Caki2 (cell line): ENCODE measurements around the gene FUCA1. TPM values are rescaled to one million over a fixed set of nuclear protein-coding genes. Genes with fewer than 3 reads are reported as not detected.
"Not testable (repeated sequence)": the region's sequence is repeated elsewhere in the genome, so short reads cannot be mapped to it uniquely, and the experiment has no call there.

Experiments used
- DNase-seq: peaks from one replicate; pipeline ENCODE4 v3.0.0-alpha.2; 2015; ENCODE audit warnings: low read depth
- in situ Hi-C: cut with HindIII; loops from 2 replicates; pipeline ENCODE4 v1.10.0; 2016; ENCODE audit warnings: low sequenced_read_pairs, low pct_unique_long_range_greater_than_20kb, mixed read lengths
- total RNA-seq: library from RNA; depleted of rRNA; stranded (reverse); fragments of >200 nt; shearing (Covaris generic); gene quantifications from 2 replicates; pipeline ENCODE4 v1.2.3, GENCODE V29; 2014; ENCODE audit warnings: low replicate concordance

The FUCA1 gene
- total RNA-seq, 1 experiment from 2014 or later: 44.8 TPM

- in situ Hi-C loops: no loop called here
- DNase-seq: no peak
These were observed 54.1 kb downstream of the FUCA1 start for GRCh38 chr1:23814016-23814415.

- in situ Hi-C loops: no loop called here
These were observed 57.1 kb downstream of the FUCA1 start for GRCh38 chr1:23810818-23811540.

GRCh38 chr1:23809751-23810171, 58.3 kb downstream of the FUCA1 start:
- in situ Hi-C loops: no loop called here
- peak; percentile 48 for DNase-seq

More at GRCh38 chr1:23810818-23811540, 57.1 kb downstream of the FUCA1 start:
- DNase-seq: no peak

- no peak for DNase-seq
- in situ Hi-C loops: no loop called here
These were observed 60.6 kb downstream of the FUCA1 start for GRCh38 chr1:23807453-23807852.

GRCh38 chr1:23806280-23806679, 61.8 kb downstream of the FUCA1 start:
- in situ Hi-C loops: no loop called here
- DNase-seq: no peak

- in situ Hi-C loops: no loop called here
- no peak for DNase-seq
These were observed 63.1 kb downstream of the FUCA1 start for GRCh38 chr1:23805025-23805424.

GRCh38 chr1:23804183-23804835, 63.8 kb downstream of the FUCA1 start:
- in situ Hi-C loops: no loop called here
- DNase-seq: no peak

GRCh38 chr1:23803674-23804073, 64.4 kb downstream of the FUCA1 start:
- no peak for DNase-seq
- in situ Hi-C loops: no loop called here

- in situ Hi-C loops: not testable (repeated sequence)
These were observed 65.2 kb downstream of the FUCA1 start for GRCh38 chr1:23802809-23803342.

GRCh38 chr1:23801876-23802275, 66.2 kb downstream of the FUCA1 start:
- in situ Hi-C loops: no loop called here
- DNase-seq: no peak

More at GRCh38 chr1:23802809-23803342, 65.2 kb downstream of the FUCA1 start:
- DNase-seq: not testable (repeated sequence)

- in situ Hi-C loops: no loop called here
- DNase-seq: no peak
These were observed 66.7 kb downstream of the FUCA1 start for GRCh38 chr1:23801338-23801748.

GRCh38 chr1:23800400-23801337, 67.4 kb downstream of the FUCA1 start, which contains the start of gene GALE:
Gene GALE (minus strand): TSS chr1:23800754. CDS start chr1:23799007, 1,747 bp downstream.
- in situ Hi-C loops: no loop called here
- peak; percentile 86 for DNase-seq

- peak; percentile 93 for DNase-seq
These were observed 68.3 kb downstream of the FUCA1 start for GRCh38 chr1:23799570-23800399.

GRCh38 chr1:23799255-23799569, 68.9 kb downstream of the FUCA1 start:
- in situ Hi-C loops: no loop called here
- no peak for DNase-seq

More at GRCh38 chr1:23799570-23800399, 68.3 kb downstream of the FUCA1 start:
- in situ Hi-C loops: no loop called here

GRCh38 chr1:23798662-23799142, 69.4 kb downstream of the FUCA1 start:
- in situ Hi-C loops: no loop called here

GRCh38 chr1:23797478-23798448, 70.3 kb downstream of the FUCA1 start:
- in situ Hi-C loops: no loop called here
- DNase-seq: no peak

More at GRCh38 chr1:23798662-23799142, 69.4 kb downstream of the FUCA1 start:
- DNase-seq: no peak
